CD4-positive, alpha-beta memory T cell (primary cell): Measurements from ENCODE around the gene GNG7. TPM values are rescaled to one million over a fixed set of nuclear protein-coding genes. Genes with fewer than 3 reads are reported as not detected.
A peak's percentile ranks its signal among the peaks of the same experiment; 100 is the strongest.

Source experiments
- CTCF ChIA-PET: fragments of 350-600 bp; sonication (Branson Sonifier 250); formaldehyde crosslinking; loops from one replicate; lab custom pipeline; 2021; ENCODE audit warnings: inconsistent platforms; ENCODE audit not compliant: partially characterized antibody; lab: Charles Lee
- POLR2A ChIA-PET: fragments of 350-600 bp; sonication (Branson Sonifier 250); formaldehyde crosslinking; loops from one replicate; lab custom pipeline; 2021; ENCODE audit not compliant: partially characterized antibody; lab: Charles Lee
- DNase-seq, 5 donors: peaks; one replicate each; pipeline versions ENCODE4 v3.0.0 to v3.0.0-alpha.2; 2020 to 2022; ENCODE audit warnings: mixed read lengths in 1 of 5
- H3K27ac ChIP-seq: one replicate; pipeline ENCODE4 v1.7.0; 2013; ENCODE audit warnings: low read depth, low read length
- H3K27me3 ChIP-seq: 2 replicates; pipeline ENCODE4 v1.7.0; 2013; ENCODE audit warnings: mild to moderate bottlenecking, low read length, moderate library complexity; ENCODE audit not compliant: insufficient read depth
- H3K36me3 ChIP-seq: 2 replicates; pipeline ENCODE4 v1.7.0; 2013; ENCODE audit warnings: mild to moderate bottlenecking, low read length, moderate library complexity; ENCODE audit not compliant: insufficient read depth
- H3K4me1 ChIP-seq: 2 replicates; pipeline ENCODE4 v1.7.0; 2013; ENCODE audit warnings: mild to moderate bottlenecking, low read length, moderate library complexity; ENCODE audit not compliant: insufficient read depth
- H3K4me3 ChIP-seq, 2 donors: one replicate each; pipeline ENCODE4 v1.7.0; 2013; ENCODE audit warnings: low read length in 2 of 2, mild to moderate bottlenecking in 1 of 2
- H3K9me3 ChIP-seq, 2 donors: one replicate each; pipeline ENCODE4 v1.7.0; 2013; ENCODE audit warnings: low read length in 2 of 2, control low read depth in 1 of 2; ENCODE audit not compliant: control insufficient read depth in 1 of 2
- H3K27ac Mint-ChIP-seq, 7 donors: one replicate each; pipeline ENCODE4 v1.8.0; 2020 to 2021; ENCODE audit warnings: mixed read lengths in 7 of 7, mild to moderate bottlenecking in 6 of 7, inconsistent platforms in 3 of 7, moderate library complexity in 3 of 7
- H3K27me3 Mint-ChIP-seq, 2 donors: one replicate each; pipeline ENCODE4 v1.8.0; 2020 to 2021; ENCODE audit warnings: mixed read lengths in 2 of 2
- H3K36me3 Mint-ChIP-seq, 2 donors: one replicate each; pipeline ENCODE4 v1.8.0; 2020 to 2021; ENCODE audit warnings: mixed read lengths in 2 of 2, inconsistent platforms in 1 of 2, mild to moderate bottlenecking in 1 of 2
- H3K4me1 Mint-ChIP-seq, 4 donors: one replicate each; pipeline ENCODE4 v1.8.0; 2020 to 2021; ENCODE audit warnings: mixed read lengths in 4 of 4, mild to moderate bottlenecking in 1 of 4
- H3K4me3 Mint-ChIP-seq, 8 donors: one replicate each; pipeline ENCODE4 v1.8.0; 2020 to 2021; ENCODE audit warnings: mixed read lengths in 8 of 8, mild to moderate bottlenecking in 7 of 8, moderate library complexity in 6 of 8, inconsistent platforms in 3 of 8
- H3K9me3 Mint-ChIP-seq, 8 donors: one replicate each; pipeline ENCODE4 v1.8.0; 2020 to 2021; ENCODE audit warnings: mixed read lengths in 8 of 8, mild to moderate bottlenecking in 5 of 8, inconsistent platforms in 3 of 8, moderate library complexity in 1 of 8
- intact Hi-C: fragments of 100-400 bp; cut with micrococcal nuclease; formaldehyde crosslinking; loops from one replicate; pipeline ENCODE4 v1.15.1; 2023
- polyA plus RNA-seq, 2 donors: library from polyadenylated mRNA; unstranded; fragments of 300-500 nt; fragmentation: Illumina TruSeq; gene quantifications; one replicate each; pipeline ENCODE4 v1.2.3, GENCODE V29; 2021
- total RNA-seq, 2 experiments: library from RNA; stranded (reverse); gene quantifications; one replicate each; pipeline ENCODE4 v1.2.3, GENCODE V29; 2021

GNG7 gene
- total and polyA plus RNA-seq, 4 experiments from 2014 or later = 1.9 to 4.2 (median 3.2) TPM

DNA sequence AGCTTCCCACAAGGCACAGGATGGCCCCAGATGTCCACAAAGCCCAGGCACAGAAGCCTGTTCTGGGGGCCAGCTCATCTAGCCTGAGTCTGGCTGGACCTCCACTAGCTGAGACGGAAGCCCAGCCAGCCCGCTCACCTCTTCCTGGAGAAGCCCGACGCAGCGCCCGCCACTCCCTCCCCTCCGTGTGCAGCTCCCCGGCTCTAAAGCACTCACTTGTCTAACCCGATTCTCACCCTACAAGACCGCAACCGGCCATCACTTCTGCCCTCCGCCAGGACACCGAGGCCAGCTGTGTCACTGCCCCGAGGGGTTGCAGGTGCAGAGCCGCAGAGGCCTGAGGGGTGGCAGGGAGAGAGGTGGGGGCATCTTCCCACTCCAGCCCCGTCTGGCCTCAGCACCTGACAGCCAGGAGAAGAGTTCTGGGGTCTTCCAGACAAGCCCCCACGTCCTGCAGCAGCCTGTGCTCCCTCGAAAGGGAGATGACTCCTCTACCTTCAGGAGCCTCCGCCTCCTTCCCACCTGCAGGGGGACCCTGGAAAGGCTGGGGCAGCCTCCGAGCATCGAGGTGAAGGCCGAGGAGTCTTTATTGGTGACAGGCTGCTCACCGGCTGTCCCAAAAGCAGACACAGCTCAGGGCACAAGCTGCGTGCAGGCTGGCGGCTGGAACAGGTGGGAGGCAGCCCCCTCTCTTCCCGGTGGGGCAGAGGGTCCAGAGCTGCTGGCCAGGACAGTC, 24.6 kb upstream of the GNG7 start:
- peaks cover 1% of the 10 kb centered on the region for H3K27me3 ChIP-seq
- H3K36me3 ChIP-seq = no peaks in the 10 kb centered on the region
- peaks cover 8 to 9% of the 10 kb centered on the region in 2 donors for H3K27me3 Mint-ChIP-seq
- peaks cover 0 to 1% (median under 1%) of the 10 kb centered on the region in 4 donors for H3K4me1 Mint-ChIP-seq
- H3K27ac Mint-ChIP-seq = no peak overlapping the region
- intact Hi-C loops = no loop called here
- no peak overlapping the region for H3K27ac ChIP-seq
- H3K4me3 Mint-ChIP-seq = peak overlapping the region in 1 of 8 donors; percentile 45
- no peak overlapping the region for H3K4me3 ChIP-seq
- DNase-seq = no peak
- ChIA-PET CTCF (interaction anchor here (1.1 kb wide), 1 partner anchor 23 kb away, joined by 4 read pairs; no protein-coding TSS in a partner anchor), POLR2A (no interaction called here)
- H3K36me3 Mint-ChIP-seq = no peaks in the 10 kb centered on the region
- no peaks in the 10 kb centered on the region for H3K9me3 ChIP-seq
- H3K4me1 ChIP-seq = no peaks in the 10 kb centered on the region
- no peaks in the 10 kb centered on the region for H3K9me3 Mint-ChIP-seq

DNA sequence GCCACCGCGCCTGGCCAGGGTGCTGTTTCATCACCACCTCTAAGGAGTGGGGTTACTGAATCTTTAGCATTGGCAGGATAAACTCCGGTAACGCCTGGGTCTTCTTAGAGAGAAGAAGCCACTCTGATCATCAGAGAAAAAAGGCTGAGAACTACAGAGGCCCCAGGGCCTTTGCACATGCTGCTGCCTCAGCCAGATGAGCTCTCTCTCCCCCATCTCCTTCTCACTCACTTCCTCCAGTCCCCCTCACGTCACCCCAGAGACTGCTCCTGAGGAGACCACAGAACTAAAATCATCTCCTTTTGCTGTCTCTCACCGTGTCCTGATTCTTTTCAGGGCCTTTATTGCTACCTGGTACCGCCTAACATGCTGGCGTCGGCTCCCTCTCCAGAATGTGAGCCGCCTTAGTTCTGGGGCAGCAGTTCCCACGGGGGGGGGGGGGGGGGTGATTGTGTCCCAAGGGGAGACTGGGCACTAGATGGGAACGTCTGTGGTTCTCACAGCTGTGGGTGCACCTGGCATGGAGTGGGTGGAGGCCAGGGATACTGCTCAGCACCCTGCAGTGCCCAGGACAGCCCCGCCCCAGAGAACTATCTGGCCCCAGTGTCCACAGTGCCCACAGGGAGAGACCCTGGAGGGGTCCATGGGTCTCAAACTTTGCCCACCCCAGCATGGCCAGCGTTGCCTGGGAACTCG, 23.8 kb upstream of the GNG7 start:
- ChIA-PET CTCF (interaction anchor here (1.1 kb wide), 1 partner anchor 23 kb away, joined by 4 read pairs; no protein-coding TSS in a partner anchor), POLR2A (no interaction called here)
- H3K4me3 ChIP-seq = no peak overlapping the region
- peaks cover 5% of the 10 kb centered on the region for H3K27me3 ChIP-seq
- no peaks in the 10 kb centered on the region for H3K36me3 Mint-ChIP-seq
- DNase-seq = no peak
- no peaks in the 10 kb centered on the region for H3K4me1 ChIP-seq
- H3K9me3 Mint-ChIP-seq = no peaks in the 10 kb centered on the region
- peaks cover 0 to 4% (median 1%) of the 10 kb centered on the region in 4 donors for H3K4me1 Mint-ChIP-seq
- no peaks in the 10 kb centered on the region for H3K9me3 ChIP-seq
- intact Hi-C loops = no loop called here
- H3K4me3 Mint-ChIP-seq = no peak overlapping the region
- peaks cover 10 to 15% of the 10 kb centered on the region in 2 donors for H3K27me3 Mint-ChIP-seq
- H3K27ac Mint-ChIP-seq = no peak overlapping the region
- no peaks in the 10 kb centered on the region for H3K36me3 ChIP-seq
- no peak overlapping the region for H3K27ac ChIP-seq

DNA sequence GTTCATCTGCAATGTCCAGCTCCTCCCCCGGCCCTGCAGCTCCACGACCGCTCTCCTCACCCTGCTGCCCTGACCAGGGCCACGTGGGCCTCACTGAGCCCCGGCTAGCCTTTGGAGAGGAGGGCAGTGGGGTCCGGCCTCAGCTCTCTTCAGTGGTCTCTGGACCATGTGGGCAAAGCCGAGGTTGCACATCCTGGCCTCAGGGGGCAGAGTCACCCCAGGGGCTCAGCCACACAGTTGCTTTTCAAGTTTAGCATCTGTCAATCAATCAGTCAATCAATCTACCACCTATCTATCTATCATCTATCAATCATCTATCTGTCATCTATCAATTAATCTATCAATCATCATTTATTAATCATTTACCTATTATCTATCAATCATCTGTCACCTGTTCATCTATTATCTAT, 21.7 kb upstream of the GNG7 start:
- Histone ChIP-seq H3K27ac (no peak overlapping the region), H3K27me3 (peaks cover 5% of the 10 kb centered on the region), H3K36me3 (no peaks in the 10 kb centered on the region), H3K4me3 (no peak overlapping the region), H3K4me1 (no peaks in the 10 kb centered on the region), H3K9me3 (no peaks in the 10 kb centered on the region)
- ChIA-PET POLR2A (no interaction called here), CTCF (no interaction called here)
- peak overlapping the region in 1 of 8 donors; percentile 15 for H3K4me3 Mint-ChIP-seq
- no peaks in the 10 kb centered on the region for H3K36me3 Mint-ChIP-seq
- no peaks in the 10 kb centered on the region for H3K9me3 Mint-ChIP-seq
- DNase-seq = no peak
- H3K27me3 Mint-ChIP-seq = peaks cover 16 to 18% of the 10 kb centered on the region in 2 donors
- intact Hi-C loops = no loop called here
- H3K4me1 Mint-ChIP-seq = peaks cover 1 to 10% (median 4%) of the 10 kb centered on the region in 4 donors
- no peak overlapping the region for H3K27ac Mint-ChIP-seq

DNA sequence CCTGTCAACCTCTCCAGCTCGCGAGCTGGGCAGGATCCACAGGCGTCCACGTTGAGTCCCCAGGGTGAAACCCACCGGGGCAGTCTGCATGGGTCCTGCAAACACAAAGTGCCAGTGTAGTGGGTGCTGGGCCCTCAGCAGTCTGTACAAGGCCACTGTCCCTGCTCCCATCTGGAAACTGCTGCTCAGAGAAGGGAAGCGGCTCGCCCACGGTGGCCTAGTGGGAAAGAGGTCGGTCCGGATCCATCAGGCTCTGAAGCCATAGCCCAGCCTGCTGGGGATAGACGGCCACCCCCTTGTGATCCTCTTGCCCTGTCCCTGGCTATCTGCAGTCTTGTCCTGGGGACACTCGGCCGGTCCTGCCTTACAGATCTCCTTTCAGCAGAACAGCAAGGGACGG, 21.3 kb upstream of the GNG7 start:
- H3K36me3 ChIP-seq = no peaks in the 10 kb centered on the region
- no peak overlapping the region for H3K4me3 ChIP-seq
- ChIA-PET CTCF (no interaction called here), POLR2A (no interaction called here)
- H3K27ac Mint-ChIP-seq = no peak overlapping the region
- DNase-seq = no peak
- H3K9me3 ChIP-seq = no peaks in the 10 kb centered on the region
- no peaks in the 10 kb centered on the region for H3K36me3 Mint-ChIP-seq
- peaks cover 5% of the 10 kb centered on the region for H3K27me3 ChIP-seq
- H3K9me3 Mint-ChIP-seq = no peaks in the 10 kb centered on the region
- H3K4me3 Mint-ChIP-seq = no peak overlapping the region
- no peaks in the 10 kb centered on the region for H3K4me1 ChIP-seq
- no peak overlapping the region for H3K27ac ChIP-seq
- intact Hi-C loops = no loop called here
- peaks cover 1 to 10% (median 4%) of the 10 kb centered on the region in 4 donors for H3K4me1 Mint-ChIP-seq
- peaks cover 16 to 18% of the 10 kb centered on the region in 2 donors for H3K27me3 Mint-ChIP-seq

DNA sequence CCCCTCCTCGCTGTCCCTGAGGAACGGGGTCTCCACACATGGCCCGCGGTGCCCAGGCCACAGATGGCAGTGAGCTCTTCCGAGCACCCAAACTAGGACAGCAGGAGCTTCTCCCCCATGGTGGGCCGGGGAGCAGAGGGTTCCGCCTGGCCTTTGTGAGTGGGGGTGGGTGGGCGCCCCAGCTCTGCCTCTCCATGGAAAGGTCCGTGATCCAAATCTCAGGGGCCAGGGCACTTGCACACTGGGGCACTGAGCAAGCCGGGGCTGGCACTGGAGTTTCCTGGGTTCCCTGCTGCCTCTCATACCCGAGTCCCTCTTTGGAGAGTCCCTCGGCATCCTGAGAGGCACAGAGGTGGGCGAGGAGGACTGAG, 20.8 kb upstream of the GNG7 start:
- H3K27me3 ChIP-seq = peaks cover 5% of the 10 kb centered on the region
- H3K9me3 ChIP-seq = no peaks in the 10 kb centered on the region
- H3K4me3 Mint-ChIP-seq = no peak overlapping the region
- no peak overlapping the region for H3K4me3 ChIP-seq
- H3K27ac Mint-ChIP-seq = no peak overlapping the region
- H3K4me1 ChIP-seq = no peaks in the 10 kb centered on the region
- no peaks in the 10 kb centered on the region for H3K9me3 Mint-ChIP-seq
- peaks cover 16 to 18% of the 10 kb centered on the region in 2 donors for H3K27me3 Mint-ChIP-seq
- DNase-seq = no peak
- intact Hi-C loops = no loop called here
- CTCF ChIA-PET = no interaction called here
- H3K4me1 Mint-ChIP-seq = peaks cover 1 to 10% (median 4%) of the 10 kb centered on the region in 4 donors
- POLR2A ChIA-PET = no interaction called here
- no peaks in the 10 kb centered on the region for H3K36me3 ChIP-seq
- no peak overlapping the region for H3K27ac ChIP-seq
- no peaks in the 10 kb centered on the region for H3K36me3 Mint-ChIP-seq

DNA sequence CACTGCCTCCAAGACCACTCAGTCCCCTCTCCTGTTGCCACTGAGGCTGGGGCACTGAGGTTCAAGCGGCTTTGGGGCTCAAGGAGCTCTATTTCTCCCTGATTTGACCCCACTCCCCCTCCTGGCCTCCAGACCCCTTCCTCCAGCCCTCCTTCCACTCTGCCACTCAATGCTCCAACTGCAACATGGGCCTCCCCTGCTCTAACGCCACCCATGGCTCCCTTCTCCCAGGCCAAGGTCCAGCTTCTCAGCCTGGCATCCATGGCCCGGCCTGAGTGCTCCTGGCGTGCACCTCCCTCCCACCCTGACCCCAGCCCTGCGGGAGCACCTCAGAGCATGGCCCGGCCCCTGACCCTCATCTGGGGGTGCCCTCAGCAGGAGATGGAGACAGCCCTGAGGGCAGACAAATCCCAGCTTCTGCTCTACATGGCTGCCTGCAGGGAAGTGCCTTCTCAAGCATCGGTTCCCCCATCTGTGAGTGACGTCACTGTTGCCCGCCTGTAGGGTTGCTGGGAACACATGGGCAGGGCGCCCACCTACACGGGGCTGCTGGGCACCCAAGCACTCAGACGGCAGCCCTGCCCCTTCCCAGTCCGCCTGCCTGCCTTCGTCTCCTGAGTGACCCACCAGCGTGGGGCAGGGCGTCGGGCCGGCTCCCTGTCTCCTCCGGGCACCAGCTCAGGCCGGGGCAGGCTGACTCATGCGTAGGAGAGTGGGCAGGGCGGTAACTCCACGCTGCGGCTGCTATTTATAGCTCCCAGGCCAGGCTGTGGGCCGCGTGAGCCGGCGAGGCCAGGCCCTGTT, 20.2 kb upstream of the GNG7 start:
- intact Hi-C loops = no loop called here
- ChIA-PET POLR2A (interaction anchor here (0.6 kb wide), 1 partner anchor 244 kb away, joined by 3 read pairs; no protein-coding TSS in a partner anchor), CTCF (no interaction called here)
- Mint-ChIP-seq H3K4me1 (peaks cover 1 to 10% (median 4%) of the 10 kb centered on the region in 4 donors), H3K4me3 (peak overlapping the region in 3 of 8 donors; percentile 6 to 65 (median 52)), H3K27ac (no peak overlapping the region), H3K9me3 (no peaks in the 10 kb centered on the region), H3K36me3 (no peaks in the 10 kb centered on the region), H3K27me3 (peaks cover 19 to 21% of the 10 kb centered on the region in 2 donors)
- no peak overlapping the region for H3K27ac ChIP-seq
- DNase-seq = no peak
- H3K27me3 ChIP-seq = peaks cover 5% of the 10 kb centered on the region
- no peak overlapping the region for H3K4me3 ChIP-seq
- H3K36me3 ChIP-seq = no peaks in the 10 kb centered on the region
- H3K4me1 ChIP-seq = no peaks in the 10 kb centered on the region
- H3K9me3 ChIP-seq = no peaks in the 10 kb centered on the region
